Measurements from ENCODE around the gene RSPRY1. TPM values are rescaled to one million over a fixed set of nuclear protein-coding genes. Genes with fewer than 3 reads are reported as not detected.
"Not testable (repeated sequence)": the region's sequence is repeated elsewhere in the genome, so short reads cannot be mapped to it uniquely, and the experiment has no call there.

RSPRY1 gene
- total RNA-seq, 4 donors from 2014 or later, result 27.9 to 77.7 (median 53.2) TPM

DNA sequence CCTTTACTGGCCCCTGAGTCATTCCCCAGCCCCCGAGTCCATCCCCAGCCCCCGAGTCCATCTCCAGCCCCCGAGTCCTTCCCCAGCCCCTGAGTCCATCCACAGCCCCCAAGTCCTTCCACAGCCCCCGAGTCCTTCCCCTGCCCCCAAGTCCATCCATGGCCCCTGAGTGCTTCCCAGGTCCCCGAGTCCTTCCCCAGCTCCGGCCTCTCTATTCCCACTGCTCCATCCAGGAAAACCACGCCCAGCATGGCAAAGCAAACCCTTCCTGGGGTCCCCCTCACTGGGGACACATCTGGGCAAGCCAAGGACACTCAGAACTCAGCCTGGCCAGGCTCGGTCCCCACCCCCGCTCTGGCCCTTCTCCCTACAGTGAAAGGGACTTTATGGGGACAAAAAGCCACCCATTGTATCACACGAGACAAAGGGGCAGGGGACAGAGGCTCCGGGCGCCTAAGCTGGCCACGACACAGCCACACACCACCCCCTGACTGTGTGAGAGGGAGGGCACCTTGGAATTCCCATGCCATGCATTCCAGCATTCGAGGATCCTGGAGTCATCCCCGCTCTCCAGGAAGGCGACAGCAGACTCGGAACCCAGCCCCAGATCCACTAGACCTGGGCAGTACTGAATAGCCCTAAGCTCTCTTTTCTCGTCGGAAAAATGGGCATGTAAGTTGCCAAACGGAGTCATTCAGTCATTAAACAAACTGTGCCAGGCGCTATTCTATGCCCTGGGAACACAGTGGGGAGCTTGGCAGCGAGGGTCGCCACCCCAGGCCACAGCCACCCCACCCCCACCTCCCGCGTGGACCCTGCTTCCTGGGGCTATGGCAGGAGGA is 84.3 kb downstream of the RSPRY1 start:
- H3K4me3 ChIP-seq, result no peak overlapping the region
- TF ChIP-seq, protein P1, sequence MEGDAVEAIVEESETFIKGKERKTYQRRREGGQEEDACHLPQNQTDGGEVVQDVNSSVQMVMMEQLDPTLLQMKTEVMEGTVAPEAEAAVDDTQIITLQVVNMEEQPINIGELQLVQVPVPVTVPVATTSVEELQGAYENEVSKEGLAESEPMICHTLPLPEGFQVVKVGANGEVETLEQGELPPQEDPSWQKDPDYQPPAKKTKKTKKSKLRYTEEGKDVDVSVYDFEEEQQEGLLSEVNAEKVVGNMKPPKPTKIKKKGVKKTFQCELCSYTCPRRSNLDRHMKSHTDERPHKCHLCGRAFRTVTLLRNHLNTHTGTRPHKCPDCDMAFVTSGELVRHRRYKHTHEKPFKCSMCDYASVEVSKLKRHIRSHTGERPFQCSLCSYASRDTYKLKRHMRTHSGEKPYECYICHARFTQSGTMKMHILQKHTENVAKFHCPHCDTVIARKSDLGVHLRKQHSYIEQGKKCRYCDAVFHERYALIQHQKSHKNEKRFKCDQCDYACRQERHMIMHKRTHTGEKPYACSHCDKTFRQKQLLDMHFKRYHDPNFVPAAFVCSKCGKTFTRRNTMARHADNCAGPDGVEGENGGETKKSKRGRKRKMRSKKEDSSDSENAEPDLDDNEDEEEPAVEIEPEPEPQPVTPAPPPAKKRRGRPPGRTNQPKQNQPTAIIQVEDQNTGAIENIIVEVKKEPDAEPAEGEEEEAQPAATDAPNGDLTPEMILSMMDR (IDR thresholded peaks at IDR 0.05), result no peak
- no peak for TF ChIP-seq POLR2A (IDR thresholded peaks at IDR 0.05)
- no peaks in the 10 kb centered on the region for H3K36me3 ChIP-seq
- H3K27ac ChIP-seq, result no peak overlapping the region
- intact Hi-C loops (cut with DNase I; ENCODE audit: low total_unique reads), result no loop called here
- no peak for DNase-seq
- H3K4me1 ChIP-seq, result no peaks in the 10 kb centered on the region
- no peaks in the 10 kb centered on the region for H3K27me3 ChIP-seq
- no peaks in the 10 kb centered on the region for H3K9me3 ChIP-seq

DNA sequence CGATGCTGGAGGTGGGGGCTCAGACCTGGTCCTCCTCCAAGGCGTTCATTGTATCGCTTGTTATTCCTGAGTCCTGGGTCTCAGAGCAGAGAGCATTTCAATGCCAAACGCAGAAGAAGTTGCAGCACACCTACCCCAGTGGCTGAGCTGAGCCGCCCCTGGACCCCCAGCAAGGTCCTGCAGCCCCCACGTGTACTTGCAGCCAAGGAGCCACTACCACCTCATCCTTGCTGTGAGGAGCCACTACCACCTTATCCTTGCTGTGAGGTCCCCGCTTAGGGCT is 84.9 kb downstream of the RSPRY1 start:
- TF ChIP-seq POLR2A (IDR thresholded peaks at IDR 0.05), result no peak
- TF ChIP-seq, protein P1 (IDR thresholded peaks at IDR 0.05), result no peak
- Histone ChIP-seq H3K9me3 (no peaks in the 10 kb centered on the region), H3K27me3 (no peaks in the 10 kb centered on the region), H3K36me3 (no peaks in the 10 kb centered on the region), H3K27ac (no peak overlapping the region), H3K4me1 (no peaks in the 10 kb centered on the region), H3K4me3 (no peak overlapping the region)
- intact Hi-C loops (cut with DNase I; ENCODE audit: low total_unique reads), result no loop called here
- DNase-seq, result no peak

DNA sequence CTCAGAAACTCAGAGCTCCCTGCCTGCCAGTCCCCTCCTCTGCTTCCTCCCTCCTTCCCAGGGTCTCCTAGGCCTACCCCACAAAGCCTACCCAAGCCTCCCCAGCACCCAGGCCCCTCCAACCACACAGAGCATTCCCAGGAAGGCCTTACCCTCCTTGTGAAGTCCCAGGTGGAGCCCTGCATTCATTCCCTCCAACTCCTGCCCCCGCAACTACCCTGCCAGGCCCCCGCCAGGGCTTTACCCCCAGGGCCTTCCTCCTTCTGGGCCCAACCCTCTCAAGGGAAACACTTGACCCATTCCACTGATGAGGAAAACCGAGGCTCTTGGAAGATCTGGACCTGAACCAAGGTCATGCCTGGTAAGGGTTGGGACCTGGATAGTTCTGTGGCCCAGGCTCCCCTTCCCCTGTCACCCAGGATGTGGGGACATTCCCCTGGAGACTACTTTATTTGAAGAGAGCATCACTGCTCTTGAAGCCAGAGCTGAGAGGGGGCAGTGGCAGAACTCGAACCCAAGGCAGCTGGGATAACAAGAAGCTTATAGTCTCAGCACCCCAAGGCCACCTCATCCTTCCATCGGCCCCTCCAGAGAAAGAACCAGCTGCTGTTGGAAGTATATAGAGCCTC is 85.9 kb downstream of the RSPRY1 start:
- no peaks in the 10 kb centered on the region for H3K4me1 ChIP-seq

DNA sequence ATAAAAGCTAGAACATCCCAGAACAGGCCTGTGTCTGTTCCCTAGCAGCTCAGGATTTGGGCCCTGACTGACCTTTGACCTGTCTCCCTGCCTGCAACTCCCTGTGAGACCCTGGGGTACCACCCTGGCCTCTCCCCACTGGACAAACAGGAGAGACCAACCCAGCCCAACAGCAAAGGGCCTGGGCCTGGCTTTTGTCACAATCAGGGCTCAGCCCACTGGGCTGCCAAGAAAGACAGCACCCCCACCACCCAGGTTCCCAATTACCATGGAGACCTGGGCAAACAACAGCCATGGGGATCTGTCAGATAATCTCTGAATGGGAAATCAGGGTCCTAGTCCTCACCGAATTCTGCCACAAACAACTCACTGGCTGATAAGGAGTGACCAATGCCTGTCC is 87.2 kb downstream of the RSPRY1 start:
- TF ChIP-seq POLR2A (IDR thresholded peaks at IDR 0.05), result no peak
- TF ChIP-seq, protein P1 (IDR thresholded peaks at IDR 0.05), result no peak
- no peaks in the 10 kb centered on the region for H3K36me3 ChIP-seq
- H3K27me3 ChIP-seq, result no peaks in the 10 kb centered on the region
- H3K27ac ChIP-seq, result no peak overlapping the region
- H3K4me3 ChIP-seq, result no peak overlapping the region
- DNase-seq, result no peak
- H3K9me3 ChIP-seq, result no peaks in the 10 kb centered on the region
- intact Hi-C loops (cut with DNase I; ENCODE audit: low total_unique reads), result no loop called here
- H3K4me1 ChIP-seq, result no peaks in the 10 kb centered on the region

More for the DNA sequence above, 85.9 kb downstream of the RSPRY1 start:
- no peak for DNase-seq
- Histone ChIP-seq H3K9me3 (no peaks in the 10 kb centered on the region), H3K27me3 (no peaks in the 10 kb centered on the region), H3K36me3 (no peaks in the 10 kb centered on the region), H3K27ac (no peak overlapping the region), H3K4me3 (no peak overlapping the region)
- intact Hi-C loops (cut with DNase I; ENCODE audit: low total_unique reads), result no loop called here
- TF ChIP-seq POLR2A (IDR thresholded peaks at IDR 0.05), result no peak
- TF ChIP-seq, protein P1 (IDR thresholded peaks at IDR 0.05), result no peak

DNA sequence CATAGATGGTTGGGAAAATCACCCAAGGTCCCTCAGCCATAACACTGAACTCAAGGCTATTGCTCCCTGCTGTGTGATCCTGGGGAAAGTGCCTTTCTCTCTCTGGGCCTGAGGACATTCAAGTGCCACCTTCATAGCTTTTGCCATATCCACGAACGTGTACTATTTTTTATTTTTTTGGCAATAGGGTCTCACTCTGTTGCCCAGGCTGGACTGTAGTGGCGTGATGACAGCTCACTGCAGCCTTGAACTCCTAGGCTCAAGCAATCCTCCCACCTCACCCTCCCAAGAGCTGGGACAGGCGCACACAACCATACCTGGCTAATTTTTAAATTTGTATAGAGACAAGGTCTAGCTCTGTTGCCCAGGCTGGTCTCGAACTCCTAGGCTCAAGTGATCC is 87.7 kb downstream of the RSPRY1 start:
- no peak for TF ChIP-seq POLR2A (IDR thresholded peaks at IDR 0.05)
- TF ChIP-seq, protein P1 (IDR thresholded peaks at IDR 0.05), result no peak
- no peaks in the 10 kb centered on the region for H3K36me3 ChIP-seq
- H3K4me1 ChIP-seq, result no peaks in the 10 kb centered on the region
- no peaks in the 10 kb centered on the region for H3K27me3 ChIP-seq
- DNase-seq, result no peak
- H3K9me3 ChIP-seq, result no peaks in the 10 kb centered on the region
- no peak overlapping the region for H3K4me3 ChIP-seq
- H3K27ac ChIP-seq, result no peak overlapping the region
- intact Hi-C loops (cut with DNase I; ENCODE audit: low total_unique reads), result no loop called here

DNA sequence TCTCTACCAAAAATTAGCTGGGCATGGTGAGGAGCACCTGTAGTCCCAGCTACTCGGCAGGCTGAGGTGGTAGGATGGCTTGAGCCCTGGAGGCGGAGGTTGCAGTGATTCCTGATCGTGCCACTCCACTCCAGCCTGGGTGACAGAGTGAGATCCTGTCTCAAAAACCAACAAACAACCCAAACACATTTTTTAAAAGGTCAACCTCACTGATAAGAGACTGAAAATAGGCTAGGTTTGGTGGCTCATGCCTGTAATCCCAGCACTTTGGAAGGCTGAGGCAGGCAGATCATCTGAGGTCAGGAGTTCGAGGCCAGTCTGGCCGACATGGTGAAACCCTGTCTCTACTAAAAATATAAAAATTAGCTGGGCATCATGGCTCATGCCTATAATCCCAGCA is 89.8 kb downstream of the RSPRY1 start:
- H3K4me1 ChIP-seq; DNase-seq; H3K27ac ChIP-seq; H3K9me3 ChIP-seq; H3K4me3 ChIP-seq; intact Hi-C loops (cut with DNase I; ENCODE audit: low total_unique reads); H3K36me3 ChIP-seq; H3K27me3 ChIP-seq: not testable (repeated sequence)

Data from uterus (tissue), 4 donors.